ENCODE results near the gene BAG2. TPM values are rescaled to one million over a fixed set of nuclear protein-coding genes. Genes with fewer than 3 reads are reported as not detected.

Gene BAG2
- total and polyA plus RNA-seq, 10 of the 15 experiments (the other 5 are each of a cell fraction or from before 2014, with no cell fraction given), result 7.7 to 17.6 (median 9.6) TPM

- H3K79me2 ChIP-seq (ENCODE audit: control insufficient read depth, insufficient read depth, low read length), result peaks cover 36% of the 10 kb centered on the region
- TF ChIP-seq ZNF24 (IDR thresholded peaks at IDR 0.05) (no peak), NR2C1 (IDR thresholded peaks at IDR 0.05) (no peak), TBL1XR1 (IDR thresholded peaks at IDR 0.05; ENCODE audit: low read depth, low read length) (no peak), TARDBP (IDR thresholded peaks at IDR 0.05; ENCODE audit: borderline replicate concordance) (no peak), RAD51 (IDR thresholded peaks at IDR 0.05) (no peak), CHD2 (IDR thresholded peaks at IDR 0.05; ENCODE audit: borderline replicate concordance, low read depth, low read length) (no peak), ZNF687 (IDR thresholded peaks at IDR 0.05) (no peak), SIN3A (IDR thresholded peaks at IDR 0.05; ENCODE audit: low read depth, low read length) (no peak), NFXL1 (IDR thresholded peaks at IDR 0.05; ENCODE audit: borderline replicate concordance) (no peak), HDGF (IDR thresholded peaks at IDR 0.05) (no peak), CEBPZ (IDR thresholded peaks at IDR 0.05; ENCODE audit: low read depth, low read length) (no peak), IKZF1 (conservative IDR thresholded peaks at IDR 0.05) (no peak), ZSCAN29 (IDR thresholded peaks at IDR 0.05) (no peak), ZNF217 (IDR thresholded peaks at IDR 0.05) (no peak), MYB (IDR thresholded peaks at IDR 0.05; ENCODE audit: borderline replicate concordance, low read depth, low read length) (no peak), NRF1 (conservative IDR thresholded peaks at IDR 0.05; ENCODE audit: low read depth, low read length) (no peak)
Measured at GRCh38 chr6:57182017-57182432, 9.9 kb downstream of the BAG2 start.

More at GRCh38 chr6:57182017-57182432, 9.9 kb downstream of the BAG2 start:
- ATAC-seq, result no peak
- CTCF ChIA-PET, result interaction anchor here (0.7 to 1.0 kb wide), 2 partner anchors 9 kb away, joined by 3 to 4 read pairs; no protein-coding TSS in a partner anchor
- H3K9ac ChIP-seq (ENCODE audit: control insufficient read depth, insufficient read depth, low read length), result no peak overlapping the region
- no peak overlapping the region for H3K4me3 ChIP-seq
- no peaks in the 10 kb centered on the region for H4K20me1 ChIP-seq (ENCODE audit: control insufficient read depth, insufficient read depth)
- in situ Hi-C loops (cut with MboI), result no loop called here
- FAIRE-seq, result no peak
- RAD21 ChIA-PET (ENCODE audit: unreplicated experiment), result no interaction called here
- no peaks in the 10 kb centered on the region for H3K27me3 ChIP-seq (replicated peaks in 1 of 2; ENCODE audit: control insufficient read depth in 2 of 2, insufficient read depth in 2 of 2, low read length in 1 of 2)
- no peak overlapping the region for H3K4me2 ChIP-seq (ENCODE audit: control insufficient read depth, insufficient read depth)
- H3K4me1 ChIP-seq (ENCODE audit: control insufficient read depth, insufficient read depth, low read length), result no peaks in the 10 kb centered on the region
- no peak for DNase-seq (ENCODE audit: low read depth, low spot score)
- SMC1A ChIA-PET (ENCODE audit: uncharacterized antibody, unreplicated experiment), result interaction anchor here (2.3 kb wide), 1 partner anchor 11 kb away, joined by 6 read pairs; the partner anchor contains the start of gene BAG2
- no peaks in the 10 kb centered on the region for H3K9me3 ChIP-seq (replicated peaks; ENCODE audit: control insufficient read depth, insufficient read depth, low read length)
- H3K27ac ChIP-seq (ENCODE audit: control insufficient read depth, insufficient read depth), result no peak overlapping the region
- WGBS (ENCODE audit: insufficient coverage, insufficient replicate concordance, low lambda C conversion rate, missing lambda C conversion rate), result 100% methylated on average over 2 of the region's 2 CpGs
- H2AFZ ChIP-seq (ENCODE audit: control insufficient read depth, low read depth, low read length), result no peak overlapping the region
- POLR2A ChIA-PET, result no interaction called here
- H3K36me3 ChIP-seq (ENCODE audit: control insufficient read depth in 2 of 2, insufficient read depth in 2 of 2, low read length in 1 of 2), result peaks cover 2 to 12% of the 10 kb centered on the region in 2 experiments; a peak in 3 of 4 replicates
- intact Hi-C loops (cut with micrococcal nuclease; ENCODE audit: unreplicated experiment), result no loop called here
- BruUV-seq (replicated peaks), result no TSS peak

Data from GM12878 (cell line).